Mesodermal cell (in vitro differentiated cells): ENCODE data around the gene TSSK6.
A peak's percentile ranks its signal among the peaks of the same experiment; 100 is the strongest.

Experiments used
- H3K27ac ChIP-seq: 2 replicates; pipeline ENCODE4 v1.7.0; 2013; ENCODE audit warnings: mild to moderate bottlenecking, low read depth, low read length, moderate library complexity; ENCODE audit not compliant: severe bottlenecking
- H3K36me3 ChIP-seq: 2 replicates; pipeline ENCODE4 v1.7.1; 2013; ENCODE audit warnings: mild to moderate bottlenecking, low read length, moderate library complexity; ENCODE audit not compliant: control insufficient read depth, insufficient read depth
- H3K4me1 ChIP-seq: one replicate; pipeline ENCODE4 v1.7.1; 2013; ENCODE audit warnings: mild to moderate bottlenecking, low read length; ENCODE audit not compliant: insufficient read depth, control insufficient read depth, poor library complexity, severe bottlenecking
- H3K4me3 ChIP-seq: 2 replicates; pipeline ENCODE4 v1.7.0; 2013; ENCODE audit warnings: low read length, control low read depth, mild to moderate bottlenecking; ENCODE audit not compliant: insufficient read depth, poor library complexity, severe bottlenecking; ENCODE audit errors: extremely low read depth
- H3K9me3 ChIP-seq: 2 replicates; pipeline ENCODE4 v1.7.1; 2013; ENCODE audit warnings: mild to moderate bottlenecking, low read length, moderate library complexity; ENCODE audit not compliant: control insufficient read depth
- WGBS, 2 experiments: methylation state at CpG; one replicate each; pipeline ENCODE4 v1.1.5; 2013; ENCODE audit warnings: missing lambda C conversion rate in 2 of 2; ENCODE audit not compliant: insufficient coverage in 2 of 2; 5-methylcytosine and 5-hydroxymethylcytosine counted together

TSSK6 gene

DNA sequence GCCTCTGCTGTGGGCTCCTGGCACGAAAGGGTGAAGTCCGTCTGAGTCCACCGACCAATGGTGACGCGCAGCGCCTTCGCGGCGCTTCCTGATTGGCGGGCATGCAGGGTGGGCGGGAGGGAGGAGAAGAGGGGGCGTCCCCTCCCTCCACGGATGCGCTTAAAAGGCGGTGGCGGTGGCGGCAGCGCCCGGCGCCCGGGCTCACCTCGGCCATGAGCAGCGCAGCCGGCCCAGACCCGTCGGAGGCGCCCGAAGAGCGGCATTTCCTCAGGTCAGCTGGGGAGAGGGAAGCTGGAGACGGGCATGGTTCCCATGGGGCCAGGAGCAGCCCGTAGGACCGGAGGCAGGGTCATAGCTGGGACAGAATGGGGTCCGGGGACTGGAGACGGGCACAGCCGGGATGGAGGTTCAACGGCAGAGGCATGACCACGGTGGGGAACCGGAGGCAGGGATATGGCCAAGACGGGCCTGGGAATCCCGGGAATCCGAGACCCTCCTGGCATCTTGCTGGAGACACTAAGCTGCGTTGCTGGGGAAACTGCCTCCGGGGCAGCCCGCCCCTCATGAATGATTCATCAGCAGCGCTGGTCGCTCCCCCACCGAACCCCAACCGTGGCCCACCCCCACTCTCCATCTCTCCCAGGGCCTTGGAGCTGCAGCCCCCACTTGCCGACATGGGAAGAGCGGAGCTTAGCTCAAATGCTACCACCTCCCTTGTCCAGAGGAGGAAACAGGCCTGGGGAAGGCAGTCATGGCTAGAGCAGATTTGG, 13.6 kb upstream of the TSSK6 start, which contains the start of gene YJEFN3:
YJEFN3 (plus strand) TSS at position 191 of the 770 bp plus-strand sequence; CDS start at position 213, 22 bp downstream.
- H3K27ac ChIP-seq = no peak within 1 kb of the TSS
- H3K36me3 ChIP-seq = peaks cover 57% of the 10 kb centered on the region
- no peak within 1 kb of the TSS for H3K4me3 ChIP-seq
- H3K4me1 ChIP-seq = peaks cover 19% of the 10 kb centered on the region
- WGBS, 2 experiments = 90 to 95% methylated on average over 34 to 45 of the region's 50 CpGs
- no peaks in the 10 kb centered on the region for H3K9me3 ChIP-seq

DNA sequence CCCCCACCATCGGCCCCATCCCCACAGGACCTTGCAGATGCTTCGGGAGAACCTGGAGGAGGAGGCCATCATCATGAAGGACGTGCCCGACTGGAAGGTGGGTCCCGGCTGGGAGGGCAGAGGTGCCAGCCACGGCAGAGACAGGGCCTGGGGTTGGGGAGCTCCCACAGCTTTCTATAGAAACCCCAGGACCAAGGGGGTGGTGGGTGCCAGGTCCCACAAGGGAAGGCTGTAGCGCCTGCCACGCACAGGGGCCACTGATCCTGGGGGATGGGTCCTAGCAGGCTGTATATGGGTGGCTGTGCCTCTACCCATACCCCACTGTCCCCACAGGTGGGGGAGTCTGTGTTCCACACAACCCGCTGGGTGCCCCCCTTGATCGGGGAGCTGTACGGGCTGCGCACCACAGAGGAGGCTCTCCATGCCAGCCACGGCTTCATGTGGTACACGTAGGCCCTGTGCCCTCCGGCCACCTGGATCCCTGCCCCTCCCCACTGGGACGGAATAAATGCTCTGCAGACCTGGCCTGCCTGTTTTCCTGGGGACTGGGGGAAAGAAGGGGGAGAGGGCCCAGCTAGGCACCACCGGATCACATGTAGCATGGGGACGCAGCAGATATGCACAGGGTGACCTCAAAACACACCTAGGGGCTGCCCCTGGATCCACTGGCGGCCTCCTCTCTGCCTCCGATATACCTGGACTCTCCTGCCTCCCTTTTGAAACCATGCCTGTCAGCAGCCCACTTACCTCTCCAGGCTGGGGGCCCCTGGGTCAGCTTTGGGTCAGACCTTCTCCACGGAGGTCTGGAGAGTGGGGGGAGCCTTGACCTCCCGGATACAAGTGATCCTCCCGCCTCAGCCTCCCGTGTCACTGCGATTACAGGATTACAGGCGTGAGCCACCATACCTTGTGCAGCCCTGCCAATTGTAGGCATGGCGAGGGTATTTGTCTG, 12.6 kb upstream of the TSSK6 start:
- Histone ChIP-seq H3K9me3 (no peaks in the 10 kb centered on the region), H3K27ac (no peak overlapping the region), H3K36me3 (peaks cover 66% of the 10 kb centered on the region), H3K4me3 (no peak overlapping the region), H3K4me1 (peaks cover 19% of the 10 kb centered on the region)
- 95 to 98% methylated on average over 21 to 24 of the region's 27 CpGs for WGBS, 2 experiments

DNA sequence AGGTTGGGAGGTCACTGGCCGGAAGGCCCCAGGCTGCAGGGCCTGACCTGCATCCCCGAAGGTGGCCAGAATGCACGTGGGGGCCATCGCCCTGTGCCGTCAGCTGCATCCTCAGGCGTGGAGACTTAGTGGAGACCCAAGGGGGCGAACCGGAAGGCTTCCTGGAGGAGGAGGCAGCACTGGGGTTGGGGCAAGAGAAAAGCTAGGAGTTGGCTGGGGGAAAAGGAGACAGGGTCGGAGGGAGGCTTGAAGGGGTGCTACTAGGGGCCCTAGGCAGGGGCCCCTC, 12.0 kb upstream of the TSSK6 start:
- H3K27ac ChIP-seq = no peak overlapping the region
- peaks cover 19% of the 10 kb centered on the region for H3K4me1 ChIP-seq
- H3K9me3 ChIP-seq = no peaks in the 10 kb centered on the region
- 94 to 96% methylated on average over 8 to 9 of the region's 9 CpGs for WGBS, 2 experiments
- H3K36me3 ChIP-seq = peaks cover 67% of the 10 kb centered on the region
- H3K4me3 ChIP-seq = no peak overlapping the region

DNA sequence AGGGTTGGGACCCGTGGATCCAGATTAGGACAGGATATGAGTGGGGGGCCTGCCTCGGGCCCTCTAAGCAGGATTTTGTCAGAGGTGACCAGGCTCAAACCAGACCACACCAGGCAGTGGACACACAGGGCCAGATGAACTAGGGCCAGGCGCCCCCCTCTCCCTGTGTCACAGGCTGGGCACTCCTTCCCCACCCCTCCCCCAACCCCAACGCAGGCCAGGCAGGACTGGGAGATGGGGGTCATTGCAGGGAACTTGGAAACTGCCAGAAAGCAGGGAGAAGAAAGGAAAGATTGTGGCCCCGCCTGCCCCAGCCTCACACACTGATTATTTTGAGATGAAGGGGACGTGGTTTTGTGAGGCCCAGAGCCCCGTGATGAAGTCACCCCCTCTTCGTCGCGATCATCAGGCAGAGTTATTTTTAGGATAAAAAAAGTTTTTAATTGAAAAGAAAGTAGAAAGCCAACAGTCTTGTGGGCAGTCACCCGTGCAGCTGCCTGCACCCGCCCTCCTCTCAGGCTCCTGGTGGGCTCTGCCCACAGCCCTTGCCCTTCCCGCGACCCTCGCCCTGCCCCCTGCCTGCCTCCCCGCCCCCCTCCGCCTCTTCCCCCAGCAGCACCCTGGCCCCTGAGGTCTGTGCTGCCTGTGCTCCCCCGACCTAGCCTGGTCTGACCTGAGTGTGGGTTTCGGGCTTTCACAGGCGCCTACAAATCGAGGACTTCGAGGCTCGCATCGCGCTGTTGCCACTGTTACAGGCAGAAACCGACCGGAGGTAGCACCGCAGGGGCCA, 11.4 kb upstream of the TSSK6 start:
- H3K9me3 ChIP-seq = no peaks in the 10 kb centered on the region
- 91 to 98% methylated on average over 19 to 23 of the region's 28 CpGs for WGBS, 2 experiments
- H3K36me3 ChIP-seq = peaks cover 68% of the 10 kb centered on the region
- H3K4me1 ChIP-seq = peaks cover 19% of the 10 kb centered on the region
- H3K27ac ChIP-seq = no peak overlapping the region
- no peak overlapping the region for H3K4me3 ChIP-seq

DNA sequence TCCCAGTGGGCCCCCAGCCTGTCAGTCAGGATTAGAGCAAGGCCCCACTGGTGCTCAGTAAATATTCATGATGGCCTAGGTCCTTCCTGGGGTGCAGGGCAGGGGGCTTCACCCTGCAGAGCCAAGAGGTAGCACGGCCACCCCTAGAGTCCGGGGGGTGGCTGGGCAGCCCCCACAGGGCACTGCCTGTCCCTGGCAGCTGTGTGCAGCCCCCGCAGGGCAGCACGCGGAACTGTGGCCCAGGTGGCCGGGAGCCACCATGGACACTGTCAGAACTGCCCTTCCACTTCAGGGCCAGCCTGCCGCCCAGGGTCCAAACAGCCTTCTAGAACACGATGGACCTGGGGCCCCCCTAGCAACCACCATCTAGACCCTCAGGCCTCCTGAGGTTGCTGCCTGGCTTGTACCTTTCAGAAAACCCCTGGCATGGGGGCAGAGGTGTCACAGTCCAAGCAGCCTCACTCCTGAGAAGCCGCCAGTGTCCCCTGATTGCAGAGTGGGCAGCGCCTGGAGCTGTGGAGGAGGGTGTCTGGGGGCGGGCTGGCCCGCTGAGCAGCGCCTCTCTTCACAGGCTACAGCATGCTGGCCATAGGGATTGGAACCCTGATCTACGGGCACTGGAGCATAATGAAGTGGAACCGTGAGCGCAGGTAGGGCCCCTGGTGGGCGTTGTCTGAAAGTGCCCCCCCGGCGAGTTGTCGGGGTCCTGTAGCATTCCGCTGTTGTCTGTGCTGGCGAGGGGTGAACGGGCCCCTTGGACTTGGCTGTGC, 10.4 kb upstream of the TSSK6 start:
- no peak overlapping the region for H3K27ac ChIP-seq
- H3K4me1 ChIP-seq = peaks cover 19% of the 10 kb centered on the region
- peaks cover 66% of the 10 kb centered on the region for H3K36me3 ChIP-seq
- WGBS, 2 experiments = 92 to 94% methylated on average over 17 to 21 of the region's 23 CpGs
- no peak overlapping the region for H3K4me3 ChIP-seq
- H3K9me3 ChIP-seq = no peaks in the 10 kb centered on the region

DNA sequence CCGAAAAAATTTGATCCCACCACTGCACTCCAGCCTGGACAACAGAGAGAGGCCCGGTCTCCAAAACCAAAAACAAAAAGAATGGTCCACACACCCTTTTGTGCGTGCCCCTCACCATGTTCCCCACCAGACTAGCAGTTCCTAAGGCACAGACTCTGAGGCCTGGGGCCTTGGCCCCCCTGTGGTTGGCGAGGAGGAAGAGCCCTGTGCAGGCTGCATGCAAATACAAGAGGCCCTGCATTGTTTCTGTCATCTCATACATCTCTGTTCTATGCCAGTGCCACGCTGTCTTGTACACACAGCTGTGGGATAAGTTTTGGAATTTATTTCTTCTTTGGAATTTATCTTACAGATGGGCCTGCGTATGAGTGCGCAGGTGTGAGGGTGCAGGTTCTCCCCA, 8.7 kb upstream of the TSSK6 start:
- H3K4me1 ChIP-seq = peaks cover 10% of the 10 kb centered on the region
- peaks cover 77% of the 10 kb centered on the region for H3K36me3 ChIP-seq
- WGBS, 2 experiments = 94 to 96% methylated on average over 5 to 6 of the region's 7 CpGs
- H3K27ac ChIP-seq = no peak overlapping the region
- H3K4me3 ChIP-seq = no peak overlapping the region
- H3K9me3 ChIP-seq = no peaks in the 10 kb centered on the region

GRCh38 chr19:19523177-19523576, 7.8 kb upstream of the TSSK6 start:
- no peaks in the 10 kb centered on the region for H3K9me3 ChIP-seq
- H3K27ac ChIP-seq = no peak overlapping the region
- H3K4me3 ChIP-seq = no peak overlapping the region
- H3K36me3 ChIP-seq = peaks cover 72% of the 10 kb centered on the region
- 86 to 94% methylated on average over 1 to 3 of the region's 3 CpGs for WGBS, 2 experiments
- peaks cover 10% of the 10 kb centered on the region for H3K4me1 ChIP-seq

DNA sequence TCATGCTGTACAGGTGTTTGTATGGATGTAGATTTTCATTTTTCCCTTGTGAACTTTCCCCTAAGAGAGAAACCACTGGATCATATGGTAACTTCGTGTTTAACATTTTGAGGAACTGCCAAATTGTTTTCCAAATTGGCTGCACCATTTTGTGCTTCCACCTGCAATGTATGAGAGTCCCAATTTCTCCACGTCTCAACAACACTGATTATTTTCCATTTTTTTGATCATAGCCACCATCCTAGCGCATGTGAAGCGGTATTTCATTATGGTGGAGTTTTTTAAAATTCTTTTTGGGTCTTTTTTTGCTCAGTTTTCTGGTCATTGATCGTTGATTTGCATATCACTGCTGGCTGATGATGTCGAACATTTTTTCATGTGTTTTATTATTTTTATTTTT, 5.6 kb upstream of the TSSK6 start:
- H3K4me1 ChIP-seq = peaks cover 8% of the 10 kb centered on the region
- H3K4me3 ChIP-seq = no peak overlapping the region
- peaks cover 63% of the 10 kb centered on the region for H3K36me3 ChIP-seq
- WGBS, 2 experiments = 88 to 100% methylated on average over 1 of the region's 6 CpGs
- no peaks in the 10 kb centered on the region for H3K9me3 ChIP-seq
- H3K27ac ChIP-seq = no peak overlapping the region

DNA sequence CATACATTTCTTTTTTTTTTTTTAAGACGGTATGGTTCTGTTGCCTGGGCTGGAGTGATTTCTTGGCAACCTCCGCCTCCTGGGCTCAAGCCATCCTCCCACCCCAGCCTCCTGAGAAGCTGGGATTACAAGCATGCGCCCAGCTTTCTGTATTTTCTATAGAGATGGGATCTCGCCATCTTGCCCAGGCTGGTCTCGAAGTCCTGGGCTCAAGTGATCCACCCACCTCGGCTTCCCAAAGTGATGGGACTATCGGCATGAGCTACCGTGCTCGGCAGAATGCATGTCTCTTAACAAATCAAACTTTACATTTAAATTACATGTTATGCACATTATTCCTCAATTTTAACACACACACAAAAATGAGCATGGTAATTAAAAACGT, 1.9 kb upstream of the TSSK6 start:
- peaks cover 9% of the 10 kb centered on the region for H3K4me1 ChIP-seq
- no peak overlapping the region for H3K27ac ChIP-seq
- H3K4me3 ChIP-seq = peak overlapping the region; percentile 76
- 93 to 100% methylated on average over 4 to 8 of the region's 10 CpGs for WGBS, 2 experiments
- no peaks in the 10 kb centered on the region for H3K9me3 ChIP-seq
- peaks cover 31% of the 10 kb centered on the region for H3K36me3 ChIP-seq
